GM18520 (cell line): Measurements from ENCODE around the gene PEX11B.
A peak's percentile ranks its signal among the peaks of the same experiment; 100 is the strongest.
"Not testable (repeated sequence)": the region's sequence is repeated elsewhere in the genome, so short reads cannot be mapped to it uniquely, and the experiment has no call there.

Source experiments
- ATAC-seq: cut with Tn5 transposase; IDR thresholded peaks from one replicate; pipeline ENCODE4 v1.9.1; 2021; ENCODE audit not compliant: unreplicated experiment

PEX11B gene

GRCh38 chr1:145953861-145954260, 35.3 kb upstream of the PEX11B start:
- ATAC-seq: no peak

- no peak for ATAC-seq
Observed at GRCh38 chr1:145952903-145953302, 34.4 kb upstream of the PEX11B start.

GRCh38 chr1:145951526-145951925, 33.0 kb upstream of the PEX11B start:
- ATAC-seq: no peak

- no peak for ATAC-seq
Observed at GRCh38 chr1:145949219-145949618, 30.7 kb upstream of the PEX11B start.

- no peak for ATAC-seq
Observed at GRCh38 chr1:145947551-145947950, 29.0 kb upstream of the PEX11B start.

- ATAC-seq: no peak
Observed at GRCh38 chr1:145946477-145946986, 28.0 kb upstream of the PEX11B start.

- ATAC-seq: no peak
Observed at GRCh38 chr1:145944532-145944931, 26.0 kb upstream of the PEX11B start.

GRCh38 chr1:145942871-145943270, 24.4 kb upstream of the PEX11B start:
- ATAC-seq: no peak

GRCh38 chr1:145942405-145942804, 23.9 kb upstream of the PEX11B start:
- no peak for ATAC-seq

- ATAC-seq: no peak
Observed at GRCh38 chr1:145937436-145937835, 18.9 kb upstream of the PEX11B start.

GRCh38 chr1:145936247-145936646, 17.7 kb upstream of the PEX11B start:
- ATAC-seq: no peak

- ATAC-seq: no peak
Observed at GRCh38 chr1:145935708-145936107, 17.2 kb upstream of the PEX11B start.

- not testable (repeated sequence) for ATAC-seq
Observed at GRCh38 chr1:145932522-145933009, 14.0 kb upstream of the PEX11B start.

- no peak for ATAC-seq
Observed at GRCh38 chr1:145927916-145928643, 9.6 kb upstream of the PEX11B start.

GRCh38 chr1:145927063-145927886, 8.8 kb upstream of the PEX11B start, which contains the start of gene RBM8A:
TSS of gene RBM8A (minus strand) at chr1:145927484. CDS start at chr1:145927426, 58 bp downstream.
- ATAC-seq: peak; percentile 98

GRCh38 chr1:145926686-145927062, 8.2 kb upstream of the PEX11B start:
- no peak for ATAC-seq

GRCh38 chr1:145922266-145922665, 3.7 kb upstream of the PEX11B start:
- ATAC-seq: no peak

GRCh38 chr1:145920297-145920696, 1.8 kb upstream of the PEX11B start:
- ATAC-seq: not testable (repeated sequence)

GRCh38 chr1:145918992-145919939, 749 bp upstream of the PEX11B start:
- ATAC-seq: peak; percentile 68

- ATAC-seq: no peak
Observed at GRCh38 chr1:145917595-145917994, 922 bp downstream of the PEX11B start.

- no peak for ATAC-seq
Observed at GRCh38 chr1:145916745-145917144, 1.8 kb downstream of the PEX11B start.
